Measurements from ENCODE around the gene EVA1B. TPM values are rescaled to one million over a fixed set of nuclear protein-coding genes. Genes with fewer than 3 reads are reported as not detected.
A peak's percentile ranks its signal among the peaks of the same experiment; 100 is the strongest.

EVA1B gene
- 10 to 100 TPM in 2 of 3 donors, 1 to 10 TPM in 1; 8.8 to 29.2 (median 11.1) TPM for polyA plus RNA-seq

DNA sequence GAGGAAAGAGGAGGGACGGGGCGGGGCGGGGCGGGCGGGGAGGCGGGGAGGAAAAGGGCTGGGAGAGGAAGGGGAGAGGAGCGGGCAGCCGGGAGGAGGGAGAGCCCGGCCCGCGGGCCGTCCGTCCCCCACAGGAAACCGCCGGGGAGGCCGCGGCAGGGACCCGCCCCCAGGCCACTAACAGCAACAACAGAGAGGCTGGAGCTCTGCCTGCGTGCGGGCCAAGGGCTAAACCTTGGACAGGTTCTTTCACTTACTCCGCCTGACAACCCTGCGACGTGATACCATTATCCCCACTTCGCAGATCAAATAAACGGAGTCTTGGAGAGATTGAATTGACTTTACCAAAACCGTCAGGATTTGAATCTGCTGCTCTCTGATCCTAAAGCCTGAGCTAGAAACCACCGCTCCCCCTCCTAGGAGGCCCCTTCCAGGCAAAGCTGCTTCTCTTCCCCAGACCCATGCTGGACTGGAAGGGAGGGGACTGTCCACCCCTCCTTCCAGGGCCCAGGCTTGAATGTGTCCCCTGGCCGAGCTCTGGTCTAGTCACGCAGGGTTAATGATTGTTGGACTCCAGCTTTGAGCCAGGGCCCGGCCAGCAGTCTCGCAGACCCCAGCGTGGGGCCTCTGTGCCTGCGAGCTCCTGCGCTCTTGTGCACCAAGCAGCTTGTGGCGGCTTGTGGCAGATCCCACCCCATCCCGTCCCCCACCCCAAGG, at the start of gene EVA1B:
EVA1B (minus strand) TSS at position 10 of the 717 bp plus-strand sequence. CDS start 608 bp downstream, outside the sequence.
- peak; percentile 52 to 60 (median 55) for DNase-seq
- Mint-ChIP-seq H3K27me3 (ENCODE audit: low read depth in 3 of 3) (peaks cover 0 to 5% (median 2%) of the 10 kb centered on the region in 3 donors), H3K4me3 (peak within 1 kb of the TSS; percentile 82 to 88 (median 85)), H3K36me3 (no peaks in the 10 kb centered on the region), H3K4me1 (peaks cover 25 to 30% of the 10 kb centered on the region in 2 donors), H3K9me3 (no peaks in the 10 kb centered on the region), H3K27ac (peak within 1 kb of the TSS; percentile 29 to 87 (median 74))

- DNase-seq = no peak
- no peaks in the 10 kb centered on the region for H3K36me3 Mint-ChIP-seq
- no peaks in the 10 kb centered on the region for H3K9me3 Mint-ChIP-seq
- H3K27ac Mint-ChIP-seq = peak overlapping the region; percentile 97 to 99 (median 98)
- peaks cover 0 to 7% (median 0%) of the 10 kb centered on the region in 3 donors for H3K27me3 Mint-ChIP-seq (ENCODE audit: low read depth in 3 of 3)
- peaks cover 68 to 74% of the 10 kb centered on the region in 2 donors for H3K4me1 Mint-ChIP-seq
- H3K4me3 Mint-ChIP-seq = peak overlapping the region in 2 of 5 donors; percentile 32 to 35
Observed at GRCh38 chr1:36372617-36373016, 49.2 kb upstream of the EVA1B start.

GRCh38 chr1:36369061-36369861, 45.8 kb upstream of the EVA1B start:
- peak; percentile 73 to 78 (median 74) for DNase-seq
- Mint-ChIP-seq H3K27ac (peak overlapping the region; percentile 31 to 87 (median 60)), H3K27me3 (ENCODE audit: low read depth in 3 of 3) (peaks cover 0 to 3% (median 2%) of the 10 kb centered on the region in 3 donors), H3K4me3 (no peak overlapping the region), H3K36me3 (no peaks in the 10 kb centered on the region), H3K9me3 (no peaks in the 10 kb centered on the region), H3K4me1 (peaks cover 66 to 75% of the 10 kb centered on the region in 2 donors)

- Mint-ChIP-seq H3K4me3 (no peak overlapping the region), H3K9me3 (no peaks in the 10 kb centered on the region), H3K4me1 (peaks cover 51 to 60% of the 10 kb centered on the region in 2 donors), H3K27ac (peak overlapping the region; percentile 29 to 84 (median 68)), H3K36me3 (no peaks in the 10 kb centered on the region), H3K27me3 (ENCODE audit: low read depth in 3 of 3) (peaks cover 0 to 2% (median 0%) of the 10 kb centered on the region in 3 donors)
- no peak for DNase-seq
Observed at GRCh38 chr1:36367798-36368197, 44.4 kb upstream of the EVA1B start.

DNA sequence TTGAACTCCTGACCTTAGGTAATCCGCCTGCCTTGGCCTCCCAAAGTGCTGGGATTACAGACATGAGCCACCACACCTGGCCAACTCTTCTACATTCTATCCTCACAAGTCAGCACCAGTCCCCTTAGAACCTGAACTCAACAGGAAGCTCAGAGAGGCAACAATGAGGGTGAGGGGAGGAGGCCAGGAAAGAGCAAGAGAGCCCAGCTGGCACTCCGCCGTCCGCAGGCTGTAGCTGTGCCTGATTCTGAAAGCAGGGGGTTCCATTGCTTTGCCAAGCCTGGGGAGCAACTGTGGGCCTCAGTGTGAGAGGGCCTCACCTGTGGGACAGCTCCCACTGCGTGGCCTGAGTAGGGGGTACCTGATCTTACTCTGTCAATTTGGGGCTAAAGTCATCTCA, 43.6 kb upstream of the EVA1B start:
- H3K27me3 Mint-ChIP-seq (ENCODE audit: low read depth in 3 of 3) = peaks cover 0 to 2% (median 0%) of the 10 kb centered on the region in 3 donors
- peak overlapping the region; percentile 29 to 85 (median 80) for H3K27ac Mint-ChIP-seq
- no peak for DNase-seq
- H3K9me3 Mint-ChIP-seq = no peaks in the 10 kb centered on the region
- peaks cover 0 to 3% (median 0%) of the 10 kb centered on the region in 3 donors for H3K36me3 Mint-ChIP-seq
- no peak overlapping the region for H3K4me3 Mint-ChIP-seq
- peaks cover 46 to 53% of the 10 kb centered on the region in 2 donors for H3K4me1 Mint-ChIP-seq

GRCh38 chr1:36366091-36366661, 42.7 kb upstream of the EVA1B start:
- Mint-ChIP-seq H3K4me1 (peaks cover 44 to 52% of the 10 kb centered on the region in 2 donors), H3K27ac (peak overlapping the region; percentile 29 to 85 (median 78)), H3K27me3 (ENCODE audit: low read depth in 3 of 3) (peaks cover 0 to 2% (median 2%) of the 10 kb centered on the region in 3 donors), H3K36me3 (peaks cover 0 to 12% (median 0%) of the 10 kb centered on the region in 3 donors), H3K9me3 (no peaks in the 10 kb centered on the region), H3K4me3 (peak overlapping the region in 2 of 5 donors; percentile 33 to 46)
- peak; percentile 34 to 37 (median 35) for DNase-seq

- peaks cover 0 to 2% (median 2%) of the 10 kb centered on the region in 3 donors for H3K27me3 Mint-ChIP-seq (ENCODE audit: low read depth in 3 of 3)
- DNase-seq = no peak
- H3K36me3 Mint-ChIP-seq = peaks cover 0 to 13% (median 0%) of the 10 kb centered on the region in 3 donors
- H3K27ac Mint-ChIP-seq = peak overlapping the region; percentile 29 to 85 (median 78)
- peaks cover 43 to 51% of the 10 kb centered on the region in 2 donors for H3K4me1 Mint-ChIP-seq
- H3K9me3 Mint-ChIP-seq = no peaks in the 10 kb centered on the region
- no peak overlapping the region for H3K4me3 Mint-ChIP-seq
Observed at GRCh38 chr1:36365381-36365780, 41.9 kb upstream of the EVA1B start.

DNA sequence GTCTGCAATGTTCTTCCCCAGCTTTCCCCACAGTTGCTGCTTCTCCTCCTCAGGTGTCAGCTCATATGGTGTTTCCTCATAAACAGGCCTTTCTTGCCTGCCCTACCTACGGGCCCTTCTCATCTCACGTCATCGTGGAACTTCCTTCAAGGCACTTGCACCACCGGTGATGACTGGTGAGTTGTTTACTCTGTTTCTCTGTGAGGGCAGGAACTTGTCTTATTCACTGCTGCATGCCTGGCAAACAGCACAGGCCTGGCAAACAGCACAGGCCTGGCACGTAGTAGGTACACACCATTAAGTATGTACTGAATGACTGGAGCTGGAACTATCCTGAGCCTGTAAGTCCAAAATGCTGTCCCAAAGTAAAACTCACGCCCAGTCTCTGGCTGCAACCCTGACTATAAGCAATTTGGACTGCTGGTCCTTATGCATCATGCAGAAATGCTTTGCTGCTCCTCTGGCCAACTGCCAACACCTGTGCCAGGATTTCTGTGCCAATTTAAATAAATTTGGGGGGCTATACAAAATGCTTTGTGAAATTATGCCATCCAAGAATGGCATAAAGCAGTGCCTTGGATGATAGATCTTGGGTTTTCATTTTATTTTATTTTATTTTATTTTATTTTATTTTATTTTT, 36.6 kb upstream of the EVA1B start:
- Mint-ChIP-seq H3K27me3 (ENCODE audit: low read depth in 3 of 3) (peaks cover 0 to 6% (median 2%) of the 10 kb centered on the region in 3 donors), H3K4me3 (no peak overlapping the region), H3K36me3 (peaks cover 4 to 33% (median 10%) of the 10 kb centered on the region in 3 donors), H3K4me1 (peaks cover 0 to 7% of the 10 kb centered on the region in 2 donors), H3K9me3 (no peaks in the 10 kb centered on the region), H3K27ac (peak overlapping the region in 3 of 6 donors; percentile 8 to 26 (median 9))
- no peak for DNase-seq

GRCh38 chr1:36359383-36359782, 35.9 kb upstream of the EVA1B start:
- H3K4me3 Mint-ChIP-seq = no peak overlapping the region

GRCh38 chr1:36358514-36359084, 35.2 kb upstream of the EVA1B start:
- Mint-ChIP-seq H3K27me3 (ENCODE audit: low read depth in 3 of 3) (peaks cover 0 to 6% (median 2%) of the 10 kb centered on the region in 3 donors), H3K36me3 (peaks cover 9 to 40% (median 10%) of the 10 kb centered on the region in 3 donors), H3K4me3 (no peak overlapping the region), H3K9me3 (no peaks in the 10 kb centered on the region), H3K4me1 (peaks cover 0 to 7% of the 10 kb centered on the region in 2 donors), H3K27ac (peak overlapping the region in 1 of 6 donors; percentile 24)
- DNase-seq = no peak

More at GRCh38 chr1:36359383-36359782, 35.9 kb upstream of the EVA1B start:
- H3K27ac Mint-ChIP-seq = peak overlapping the region in 3 of 6 donors; percentile 26 to 40 (median 36)
- peaks cover 7 to 38% (median 10%) of the 10 kb centered on the region in 3 donors for H3K36me3 Mint-ChIP-seq
- no peak for DNase-seq
- no peaks in the 10 kb centered on the region for H3K9me3 Mint-ChIP-seq
- H3K4me1 Mint-ChIP-seq = peaks cover 0 to 7% of the 10 kb centered on the region in 2 donors
- peaks cover 0 to 6% (median 2%) of the 10 kb centered on the region in 3 donors for H3K27me3 Mint-ChIP-seq (ENCODE audit: low read depth in 3 of 3)

- Mint-ChIP-seq H3K27me3 (ENCODE audit: low read depth in 3 of 3) (peaks cover 0 to 6% (median 0%) of the 10 kb centered on the region in 3 donors), H3K9me3 (no peaks in the 10 kb centered on the region), H3K36me3 (peaks cover 9 to 33% (median 10%) of the 10 kb centered on the region in 3 donors), H3K4me1 (peaks cover 9 to 19% of the 10 kb centered on the region in 2 donors), H3K27ac (peak overlapping the region in 2 of 6 donors; percentile 60 to 61), H3K4me3 (no peak overlapping the region)
- no peak for DNase-seq
Observed at GRCh38 chr1:36355811-36356210, 32.4 kb upstream of the EVA1B start.

- Mint-ChIP-seq H3K36me3 (peaks cover 5 to 26% (median 10%) of the 10 kb centered on the region in 3 donors), H3K27me3 (ENCODE audit: low read depth in 3 of 3) (peaks cover 0 to 6% (median 0%) of the 10 kb centered on the region in 3 donors), H3K4me1 (peaks cover 16 to 19% of the 10 kb centered on the region in 2 donors), H3K9me3 (no peaks in the 10 kb centered on the region), H3K27ac (peak overlapping the region in 1 of 6 donors; percentile 28), H3K4me3 (no peak overlapping the region)
- no peak for DNase-seq
Observed at GRCh38 chr1:36354486-36354885, 31.0 kb upstream of the EVA1B start.
